GM23338 (cell line): ENCODE results near the gene TAAR2. TPM values are rescaled to one million over a fixed set of nuclear protein-coding genes. Genes with fewer than 3 reads are reported as not detected.

ENCODE experiments used
- CREB1 ChIP-seq: fragments of 250-450 bp; sonication (Bioruptor Pico); IDR thresholded peaks from 2 replicates; pipeline ENCODE4 v1.5.0; 2020; ENCODE audit warnings: low read depth, mild to moderate bottlenecking, moderate library complexity
- CTCF ChIP-seq, 2 experiments: fragments of 200-600 bp in 1 of 2; sonication (generic) in 1 of 2; conservative IDR thresholded peaks; 2 replicates each; pipeline versions ENCODE4 v1.5.1 to v1.6.1; 2016 to 2017; ENCODE audit warnings: antibody characterized with exemption in 2 of 2, low read depth in 2 of 2, mild to moderate bottlenecking in 2 of 2, moderate library complexity in 1 of 2
- EZH2 ChIP-seq: fragments of 200-600 bp; sonication (generic); IDR thresholded peaks from one replicate; pipeline ENCODE4 v1.8.0; 2017; ENCODE audit warnings: antibody characterized with exemption, mild to moderate bottlenecking, low read depth; ENCODE audit not compliant: unreplicated experiment
- EZH2phosphoT487 ChIP-seq: fragments of 200-600 bp; sonication (generic); IDR thresholded peaks from one replicate; pipeline ENCODE4 v1.8.1; 2018; ENCODE audit warnings: antibody characterized with exemption; ENCODE audit not compliant: unreplicated experiment
- JUNB ChIP-seq: IDR thresholded peaks from one replicate; pipeline ENCODE4 v1.6.1; 2016; ENCODE audit warnings: antibody characterized with exemption; ENCODE audit not compliant: unreplicated experiment
- NANOG ChIP-seq: IDR thresholded peaks from 2 replicates; pipeline ENCODE4 v1.6.1; 2016; ENCODE audit warnings: antibody characterized with exemption, borderline replicate concordance
- POLR2AphosphoS5 ChIP-seq: IDR thresholded peaks from 2 replicates; pipeline ENCODE4 v1.6.1; 2016; ENCODE audit warnings: antibody characterized with exemption, low read depth
- REST ChIP-seq: IDR thresholded peaks from one replicate; pipeline ENCODE4 v1.6.1; 2018; ENCODE audit warnings: antibody characterized with exemption; ENCODE audit not compliant: unreplicated experiment
- STAT1 ChIP-seq: IDR thresholded peaks from one replicate; pipeline ENCODE4 v1.6.1; 2016; ENCODE audit warnings: antibody characterized with exemption; ENCODE audit not compliant: unreplicated experiment
- ZNF462 ChIP-seq: fragments of 250-450 bp; sonication (Bioruptor Pico); IDR thresholded peaks from 2 replicates; pipeline ENCODE4 v1.5.0; 2020; ENCODE audit warnings: mild to moderate bottlenecking, moderate library complexity
- polyA plus RNA-seq: library from polyadenylated mRNA; unstranded; fragments of >200 nt; fragmentation: Nextera tagmentation; extraction: Ambion mirVana; gene quantifications from 2 replicates; pipeline ENCODE4 v1.2.1, GENCODE V29; 2016
- total RNA-seq: library from RNA; depleted of rRNA; stranded (reverse); fragments of >200 nt; shearing (Covaris generic); gene quantifications from 2 replicates; pipeline ENCODE4 v1.2.3, GENCODE V29; 2014

Gene TAAR2
- total and polyA plus RNA-seq, 2 experiments from 2014 or later = not detected

GRCh38 chr6:132590362-132590761 lies 33.7 kb downstream of the TAAR2 start (continued):
- TF ChIP-seq ZNF462 (CRISPR knock-in tag) (no peak), CTCF (conservative IDR thresholded peaks at IDR 0.05; ENCODE audit: low read depth in 2 of 2) (no peak), EZH2phosphoT487 (no peak), JUNB (no peak), STAT1 (no peak), REST (no peak), NANOG (no peak), POLR2AphosphoS5 (no peak), CREB1 (CRISPR knock-in tag) (no peak), EZH2 (no peak)
